HG02678 (cell line): ENCODE results near the gene TCAIM.
A peak's percentile ranks its signal among the peaks of the same experiment; 100 is the strongest.
"Not testable (repeated sequence)": the region's sequence is repeated elsewhere in the genome, so short reads cannot be mapped to it uniquely, and the experiment has no call there.

ENCODE experiments used
- ATAC-seq: cut with Tn5 transposase; IDR thresholded peaks from one replicate; pipeline ENCODE4 v1.9.1; 2021; ENCODE audit warnings: mild to moderate bottlenecking, moderate library complexity; ENCODE audit not compliant: unreplicated experiment

Gene TCAIM

GRCh38 chr3:44343421-44343820 lies 4.9 kb downstream of the TCAIM start:
- ATAC-seq = no peak

DNA sequence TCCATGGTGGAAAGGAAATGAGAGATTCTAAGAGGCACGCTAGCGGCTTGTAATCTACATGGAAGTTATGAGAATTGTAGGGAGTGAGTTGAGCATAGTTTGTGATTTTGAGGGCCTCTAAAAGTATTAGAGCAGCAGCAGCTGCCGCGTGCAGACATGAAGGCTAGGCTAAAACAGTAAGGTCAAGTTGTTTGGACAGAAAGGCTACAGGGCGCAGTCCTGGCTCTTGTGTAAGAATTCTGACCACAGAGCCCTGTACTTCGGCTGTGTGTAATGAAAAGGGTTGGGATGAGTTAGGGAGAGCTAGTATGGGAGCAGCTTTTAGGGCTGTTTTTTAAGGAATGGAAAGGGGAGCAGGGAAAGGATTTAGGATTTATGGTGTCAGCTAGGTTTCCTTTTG lies 8.0 kb downstream of the TCAIM start:
- ATAC-seq = not testable (repeated sequence)

- no peak for ATAC-seq
These were observed 10.4 kb downstream of the TCAIM start for GRCh38 chr3:44348993-44349392.

DNA sequence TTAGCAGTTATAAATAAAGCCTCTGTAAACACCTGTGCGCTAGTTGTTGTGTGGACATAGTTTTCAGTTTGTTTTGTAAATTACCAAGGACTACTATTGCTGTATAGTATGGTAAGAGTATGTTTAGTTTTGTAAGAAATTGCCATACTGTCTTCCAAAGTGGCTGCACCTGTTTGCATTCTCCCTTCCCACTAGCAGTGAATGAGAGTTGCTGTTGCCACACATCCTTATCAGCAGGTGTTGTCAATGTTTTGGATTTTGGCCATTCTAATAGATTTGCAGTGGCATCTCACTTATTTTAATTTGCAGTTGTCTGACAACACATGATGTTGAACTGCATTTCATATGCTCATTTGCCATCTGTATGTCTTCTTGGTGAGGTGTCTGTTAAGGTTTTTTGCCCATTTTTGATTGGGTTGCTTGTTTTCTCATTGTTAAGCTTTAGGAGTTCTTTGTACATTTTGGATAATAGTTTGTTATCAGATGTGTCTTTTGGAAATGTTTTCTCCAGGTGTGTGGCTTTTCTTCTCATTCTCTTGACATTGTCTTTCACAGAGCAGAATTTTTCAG lies 14.9 kb downstream of the TCAIM start:
- no peak for ATAC-seq

DNA sequence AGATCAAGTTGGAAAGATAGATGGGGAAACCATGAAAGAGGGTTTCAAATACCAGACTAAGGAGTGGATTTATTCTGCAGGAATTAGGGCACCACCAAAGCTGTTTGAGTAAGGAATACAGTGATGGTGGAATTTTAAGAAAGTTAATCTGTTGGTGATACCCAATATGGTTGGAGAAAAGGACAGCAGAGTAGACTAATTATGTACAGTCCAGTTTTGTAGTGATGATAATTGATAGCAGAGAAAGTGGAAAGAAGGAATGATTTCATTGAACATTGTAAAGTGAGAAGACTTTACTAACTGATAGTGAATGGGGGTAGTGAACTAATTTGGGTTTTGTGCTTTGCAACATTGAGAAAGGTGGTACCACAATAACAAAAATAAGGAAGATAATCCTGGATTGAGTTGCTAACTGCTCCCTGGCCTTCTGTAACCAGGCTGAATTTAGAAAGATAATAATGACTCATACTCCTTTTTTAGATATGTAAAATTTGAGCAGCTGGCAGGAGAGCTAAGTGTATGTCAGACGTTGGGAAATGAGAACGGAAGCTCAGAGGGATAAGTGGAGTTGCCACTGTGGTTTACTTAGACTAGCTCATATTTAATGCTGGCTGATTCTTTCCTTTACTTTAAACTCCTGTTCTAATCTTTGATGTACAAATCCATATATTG lies 16.9 kb downstream of the TCAIM start:
- ATAC-seq = no peak

DNA sequence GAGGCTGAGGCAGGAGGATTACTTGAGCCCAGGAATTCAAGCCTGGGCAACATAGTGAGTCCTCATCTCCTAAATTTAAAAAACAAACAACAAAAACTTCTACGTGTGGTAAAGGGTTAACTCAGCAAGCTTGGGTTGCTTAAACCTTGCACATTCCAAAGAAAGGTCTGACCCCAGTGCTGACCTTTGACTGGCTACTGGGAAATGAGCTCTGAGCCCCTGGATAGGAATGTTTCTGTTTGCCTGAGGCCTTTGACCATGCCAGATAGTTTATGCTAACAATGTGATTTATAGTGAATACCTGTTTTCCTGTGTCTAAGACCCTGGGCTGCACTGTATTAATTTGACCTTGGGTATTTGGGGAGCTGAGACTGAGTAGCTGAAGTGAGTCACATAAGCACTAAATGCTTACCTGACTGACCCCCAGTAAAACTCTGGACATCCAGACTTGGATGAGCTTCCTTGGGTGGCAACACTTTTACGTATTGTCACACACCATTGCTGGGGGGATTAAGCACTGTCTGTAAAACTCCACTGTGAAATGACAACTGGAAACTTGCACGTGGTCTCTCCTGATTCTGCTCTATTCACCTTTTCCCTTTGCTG lies 20.7 kb downstream of the TCAIM start:
- no peak for ATAC-seq

- peak; percentile 75 for ATAC-seq
These were observed 25.0 kb downstream of the TCAIM start for GRCh38 chr3:44363591-44363990.

DNA sequence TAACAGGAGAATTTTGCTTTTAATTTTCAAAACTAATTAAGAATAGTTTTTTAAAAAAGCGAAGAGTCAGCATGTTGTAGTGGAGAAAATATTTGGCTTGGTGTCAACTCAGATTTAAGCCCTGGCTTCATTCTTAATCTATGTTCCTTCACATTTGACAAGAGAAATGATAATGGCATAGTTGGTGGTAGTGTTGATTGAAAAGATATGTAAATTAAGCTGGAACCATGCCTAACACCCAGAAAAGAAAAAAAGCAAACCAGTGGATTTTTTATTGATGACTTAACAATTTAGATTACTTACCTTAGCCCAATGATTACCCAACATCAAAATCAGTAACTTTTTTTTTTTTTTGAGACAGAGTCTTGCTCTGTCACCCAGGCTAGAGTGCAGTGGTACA lies 27.4 kb downstream of the TCAIM start:
- no peak for ATAC-seq

GRCh38 chr3:44375450-44375849 lies 36.9 kb downstream of the TCAIM start:
- no peak for ATAC-seq

DNA sequence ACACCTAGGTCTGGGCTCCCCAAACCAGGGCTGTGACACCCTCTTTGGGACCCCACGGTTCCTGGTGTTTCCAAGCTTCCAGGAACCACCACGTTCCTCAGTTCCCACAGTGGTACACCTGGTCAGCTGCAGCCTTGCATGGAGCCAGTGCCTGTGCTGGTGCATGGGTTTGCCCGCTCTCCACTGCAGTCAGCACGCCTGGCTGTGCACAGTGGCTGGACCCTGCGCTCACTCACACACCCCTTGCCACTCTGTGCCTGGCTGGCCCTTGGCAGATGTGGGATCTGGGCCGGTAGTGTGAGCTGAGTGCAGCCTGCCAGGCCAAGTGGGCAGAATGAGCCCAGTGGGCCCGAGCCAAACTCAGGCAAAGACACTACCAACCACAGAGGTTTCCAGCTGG lies 48.8 kb downstream of the TCAIM start:
- ATAC-seq = no peak

- no peak for ATAC-seq
These were observed 53.9 kb downstream of the TCAIM start for GRCh38 chr3:44392489-44392888.

- ATAC-seq = no peak
These were observed 57.1 kb downstream of the TCAIM start for GRCh38 chr3:44395714-44396113.

DNA sequence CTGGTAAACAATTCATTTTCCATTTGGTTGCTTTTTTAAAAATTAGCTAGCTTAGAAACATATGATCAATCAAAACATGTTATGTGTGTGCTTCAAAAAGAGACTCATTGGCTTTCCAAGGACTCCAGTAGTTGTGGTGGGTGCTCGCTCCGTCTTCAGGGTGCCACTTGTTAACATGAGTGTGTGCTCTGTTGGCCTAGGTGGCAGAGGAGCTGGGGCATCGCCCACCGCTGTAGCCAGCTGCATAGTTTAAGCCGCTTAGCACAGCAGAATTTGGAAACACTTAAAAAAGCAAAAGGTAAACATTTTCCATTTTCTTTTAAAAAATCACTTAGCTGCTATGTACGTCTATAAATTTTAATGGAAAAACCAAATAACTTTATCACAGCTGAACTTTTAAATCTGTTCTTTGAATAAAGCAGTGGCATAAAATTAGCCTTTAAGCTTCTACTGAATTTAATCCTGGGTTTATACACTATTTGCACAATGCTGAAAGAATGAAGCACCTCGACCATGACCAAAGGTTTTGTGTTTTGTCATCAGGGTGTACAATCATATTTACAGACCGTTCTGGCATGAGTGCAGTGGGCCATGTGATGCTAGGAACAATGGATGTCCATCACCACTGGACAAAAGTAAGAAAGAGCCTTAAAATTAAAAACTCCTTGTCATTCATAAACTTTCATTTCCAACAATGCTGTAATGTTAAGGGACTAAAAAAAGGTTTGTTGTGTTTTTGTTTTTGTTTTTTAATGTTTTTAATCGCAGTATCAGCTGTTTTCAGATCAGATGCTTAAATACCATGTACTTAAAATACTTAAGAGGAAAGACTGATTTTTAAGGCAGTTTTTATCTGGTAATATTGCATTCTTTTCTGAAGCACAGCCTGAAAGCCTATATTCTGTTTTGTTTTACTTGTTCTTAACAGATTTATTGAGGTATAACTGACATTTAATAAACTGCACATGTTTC lies 57.9 kb downstream of the TCAIM start:
- no peak for ATAC-seq

- not testable (repeated sequence) for ATAC-seq
These were observed 59.7 kb downstream of the TCAIM start for GRCh38 chr3:44398271-44398670.

- ATAC-seq = no peak
These were observed 60.3 kb downstream of the TCAIM start for GRCh38 chr3:44398853-44399252.

- no peak for ATAC-seq
These were observed 62.2 kb downstream of the TCAIM start for GRCh38 chr3:44400771-44401170.

- no peak for ATAC-seq
These were observed 64.0 kb downstream of the TCAIM start for GRCh38 chr3:44402548-44402947.

DNA sequence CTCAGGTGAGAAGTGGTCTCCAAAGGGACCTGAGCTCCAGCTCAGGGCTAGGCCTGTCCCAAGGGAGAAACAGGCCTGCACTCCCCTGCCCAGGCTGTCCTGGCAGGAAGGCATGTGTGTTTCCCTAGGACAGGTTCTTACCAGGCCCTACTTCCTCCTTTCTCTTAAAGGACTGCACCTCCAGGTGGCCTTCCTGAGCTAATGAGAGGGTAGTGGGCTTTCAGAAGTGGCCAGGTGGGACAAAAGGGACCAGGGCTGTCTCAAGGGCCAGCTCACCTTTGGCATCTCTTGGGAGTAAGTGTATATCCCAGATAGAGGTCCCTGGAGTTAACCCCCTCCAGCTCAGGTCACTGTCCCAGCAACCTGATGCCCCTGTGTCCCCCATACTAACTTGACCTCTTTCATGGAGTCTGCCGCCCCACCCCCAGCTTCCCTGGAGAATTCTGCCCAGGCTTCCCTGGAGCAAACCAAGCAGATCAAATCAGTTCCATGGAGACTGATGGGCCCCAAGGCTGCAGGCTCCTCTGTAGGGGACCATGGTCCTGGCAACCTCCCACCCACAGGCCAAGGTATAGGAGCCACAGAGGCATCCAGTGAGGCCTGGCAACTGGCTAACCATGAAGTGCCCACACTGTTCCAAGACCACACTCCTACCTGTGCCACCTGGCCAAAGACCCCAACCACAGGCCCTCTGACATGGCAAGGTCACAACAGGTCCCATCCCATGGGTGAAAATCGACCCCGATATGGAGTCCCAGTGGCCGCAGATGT lies 71.3 kb downstream of the TCAIM start:
- no peak for ATAC-seq

- ATAC-seq = no peak
These were observed 72.6 kb downstream of the TCAIM start for GRCh38 chr3:44411031-44411645.

- ATAC-seq = no peak
These were observed 73.8 kb downstream of the TCAIM start for GRCh38 chr3:44412365-44412764.
